GM19452 (cell line): Measurements from ENCODE around the gene LEP.
"Not testable (repeated sequence)": the region's sequence is repeated elsewhere in the genome, so short reads cannot be mapped to it uniquely, and the experiment has no call there.

Experiments
- ATAC-seq: cut with Tn5 transposase; IDR thresholded peaks from one replicate; pipeline ENCODE4 v1.9.1; 2021; ENCODE audit not compliant: unreplicated experiment

Gene LEP

DNA sequence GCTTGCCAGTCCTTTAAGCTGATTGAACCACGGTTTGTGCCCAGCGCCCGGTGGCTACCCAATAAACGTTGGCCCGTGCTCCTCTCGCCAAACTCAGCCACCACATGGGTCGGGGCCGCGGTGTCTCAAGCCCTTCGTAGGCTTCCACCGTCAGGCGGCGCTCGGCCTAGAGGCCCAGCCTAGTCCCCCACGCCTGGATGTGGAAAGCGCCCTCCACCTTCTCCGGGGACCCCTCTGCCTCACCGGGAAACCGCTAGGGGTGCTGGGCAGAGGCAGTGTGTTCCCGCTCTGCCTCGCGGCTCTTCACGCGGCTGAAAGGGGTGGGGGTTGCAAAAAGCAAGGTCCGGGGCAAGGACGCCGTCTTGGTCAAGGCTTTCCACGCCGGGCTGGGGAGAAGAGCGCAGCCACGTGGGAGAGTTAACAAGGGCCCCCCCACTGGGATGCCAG, 29.8 kb downstream of the LEP start:
- ATAC-seq = no peak

DNA sequence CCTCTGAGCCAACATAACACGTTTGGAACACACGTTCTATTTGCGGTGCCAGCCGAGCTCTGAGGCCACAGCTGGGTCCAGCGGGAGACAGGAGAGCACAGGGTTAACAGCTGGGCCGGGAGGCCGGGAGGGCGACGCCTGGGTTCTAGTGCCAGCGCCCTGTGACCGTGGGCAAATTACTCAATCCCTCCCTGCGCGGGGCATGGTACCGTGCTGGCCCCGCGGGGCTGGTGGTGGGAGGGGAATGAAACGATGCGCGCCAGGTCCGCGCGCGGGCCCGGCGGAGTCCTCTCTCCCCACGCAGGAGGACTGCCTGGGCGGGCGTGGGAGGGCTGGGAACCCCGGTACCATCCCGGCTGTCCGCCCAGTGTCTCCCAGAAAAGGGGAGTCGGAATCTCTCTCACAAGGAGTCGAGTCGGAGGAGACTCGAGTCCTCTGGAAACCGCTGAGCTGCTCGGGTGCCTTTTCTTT, 30.4 kb downstream of the LEP start:
- no peak for ATAC-seq

GRCh38 chr7:128271942-128272481, 30.9 kb downstream of the LEP start:
- ATAC-seq = no peak

DNA sequence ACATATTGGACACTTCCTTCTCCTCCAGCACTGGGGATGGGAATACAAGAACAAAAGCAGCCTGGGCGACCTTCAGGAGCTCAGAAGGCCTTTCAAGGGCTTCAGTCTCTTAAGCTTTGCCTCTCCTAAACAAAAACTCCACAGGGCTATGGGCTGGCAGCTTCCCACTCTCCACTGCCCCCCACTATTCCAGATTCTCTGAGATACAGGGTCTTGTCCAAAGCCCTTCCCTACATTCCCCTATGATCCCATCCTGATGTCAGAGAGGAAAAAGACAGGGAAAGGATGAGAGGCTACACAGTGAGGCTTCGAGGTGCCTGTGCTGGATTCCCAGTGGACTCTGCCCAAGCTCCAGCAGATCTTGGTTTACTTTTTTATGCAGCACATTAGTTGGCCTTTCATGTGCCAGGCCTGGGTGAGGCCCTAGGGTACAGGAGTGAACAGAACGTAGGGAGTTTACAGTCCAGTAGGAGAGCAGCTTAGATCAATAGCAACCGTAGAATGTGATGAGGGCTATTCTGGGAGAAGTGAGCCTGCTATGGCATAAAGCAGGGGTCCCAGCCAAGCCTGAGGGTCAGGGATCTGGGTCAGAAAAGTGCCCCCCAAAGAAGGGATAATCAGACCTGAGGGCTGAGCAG, 33.3 kb downstream of the LEP start:
- ATAC-seq = no peak

GRCh38 chr7:128274884-128275603, 34.0 kb downstream of the LEP start:
- ATAC-seq = no peak

DNA sequence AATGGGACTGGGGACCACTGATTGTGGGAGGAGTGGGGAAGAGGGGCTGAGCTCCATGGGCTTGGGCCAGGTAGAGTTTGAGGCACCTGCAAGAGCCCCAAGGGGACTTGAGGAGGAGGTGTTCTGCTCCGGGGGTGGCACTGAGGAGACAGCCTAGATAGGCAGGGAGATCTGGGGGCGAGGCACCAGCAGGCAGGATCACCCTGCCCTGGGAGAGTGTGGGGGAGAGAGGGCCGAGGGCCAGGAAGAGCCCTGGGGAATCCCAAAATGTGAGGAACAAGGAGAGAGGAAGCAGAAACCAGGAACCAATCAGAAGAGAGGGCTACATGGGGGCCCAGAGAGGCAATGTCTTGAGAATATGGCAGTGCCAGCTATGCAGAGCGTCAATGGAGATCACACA, 34.6 kb downstream of the LEP start:
- no peak for ATAC-seq

DNA sequence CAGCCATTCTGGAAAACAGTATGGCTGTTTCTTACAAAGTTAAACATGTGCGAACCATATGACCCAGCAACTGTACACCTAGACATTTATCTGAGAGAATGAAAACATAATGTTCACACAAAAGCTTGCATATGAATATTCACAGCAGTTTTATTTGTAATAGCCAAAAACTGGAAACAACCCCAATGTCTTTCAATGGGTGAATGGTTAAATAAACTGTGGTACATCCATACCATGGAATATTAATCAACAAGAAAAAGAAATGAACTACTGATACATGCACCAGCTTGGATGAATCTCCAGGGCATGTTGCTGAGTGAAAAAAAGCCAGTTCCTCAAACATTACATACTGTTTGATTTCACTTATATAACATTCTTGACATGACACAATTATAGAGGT, 37.3 kb downstream of the LEP start:
- no peak for ATAC-seq

DNA sequence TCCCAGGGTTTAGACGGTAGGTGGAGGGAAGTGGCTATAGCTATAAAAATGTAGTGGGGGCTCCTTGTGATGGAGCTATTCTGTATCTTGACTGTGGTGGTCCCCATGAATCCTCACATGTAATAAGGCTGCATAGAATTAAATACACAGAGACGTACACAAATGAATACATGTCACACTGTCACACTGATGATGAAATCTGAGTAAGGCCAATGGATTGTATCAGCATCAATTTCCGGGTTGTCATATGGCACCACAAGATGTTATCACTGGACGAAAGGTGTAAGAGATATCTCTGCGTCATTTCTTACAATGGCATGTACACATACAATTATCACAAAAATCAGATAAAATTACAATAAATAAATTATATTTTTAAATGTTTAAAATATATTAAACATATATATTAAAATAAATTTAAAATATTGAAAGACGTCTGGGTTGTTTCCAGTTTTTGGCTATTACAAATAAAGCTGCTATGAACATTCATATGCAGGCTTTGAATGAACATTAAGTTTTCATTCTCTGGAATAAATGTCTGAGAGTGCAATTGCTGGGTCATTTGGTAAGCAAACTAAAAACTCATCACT, 38.1 kb downstream of the LEP start:
- no peak for ATAC-seq

GRCh38 chr7:128280451-128280850, 39.4 kb downstream of the LEP start:
- ATAC-seq = not testable (repeated sequence)

DNA sequence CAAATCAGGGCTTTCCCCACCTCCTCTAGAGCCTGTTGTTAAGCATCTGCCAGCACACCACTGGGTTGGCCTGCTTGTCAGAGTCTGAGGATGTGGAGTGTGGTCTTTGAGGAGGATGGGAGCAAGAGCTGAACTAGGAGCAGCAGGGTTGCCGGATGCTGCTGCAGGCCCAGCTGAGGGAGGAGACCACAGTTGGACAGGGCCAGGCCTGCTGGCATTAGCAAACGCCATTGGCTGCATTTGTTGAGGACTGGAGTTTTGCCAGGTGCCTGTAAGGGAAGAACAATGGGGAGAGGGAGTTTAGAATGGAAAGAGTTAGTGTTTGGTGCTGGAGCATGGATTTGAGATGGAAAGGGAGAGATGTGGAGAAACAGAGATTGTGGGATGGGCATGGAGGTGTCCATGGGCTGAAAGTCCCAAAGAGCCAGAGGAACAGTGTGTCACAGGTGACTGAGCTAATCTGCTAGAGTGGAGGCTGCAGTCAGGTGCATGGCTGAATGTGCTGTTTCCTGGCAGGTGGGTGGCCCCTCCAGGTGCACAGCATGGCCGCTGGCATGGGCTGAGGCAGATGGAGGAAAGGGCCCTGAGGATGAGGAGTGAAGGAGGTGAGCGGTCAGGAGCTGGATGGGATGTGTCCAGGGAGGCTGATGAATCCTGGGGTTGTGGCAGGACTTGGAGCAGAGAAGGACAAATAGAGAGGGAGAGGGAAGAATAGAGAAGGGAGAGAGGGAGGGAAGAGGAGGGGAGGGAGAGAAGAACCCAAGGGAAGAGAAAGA, 40.7 kb downstream of the LEP start:
- ATAC-seq = no peak

- ATAC-seq = no peak
Measured at GRCh38 chr7:128284102-128284501, 43.0 kb downstream of the LEP start.

DNA sequence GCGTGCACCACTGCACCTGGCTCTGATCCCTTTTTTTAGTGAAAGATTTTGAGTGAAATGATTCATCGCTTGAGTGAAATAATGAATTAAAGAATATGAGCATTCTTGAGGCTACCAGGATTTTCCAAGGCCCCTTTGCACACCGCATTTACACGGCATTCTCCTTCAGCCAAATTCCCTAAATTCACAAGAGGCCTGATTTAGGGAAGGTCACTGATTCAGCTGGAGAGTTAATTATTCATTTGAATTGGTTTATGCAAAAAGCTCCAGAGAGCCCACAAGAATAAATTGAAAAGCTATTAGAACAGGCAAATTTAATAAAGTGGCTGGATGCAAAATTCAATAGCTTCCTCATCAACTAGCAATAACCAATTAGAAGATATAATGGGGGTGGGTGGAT, 46.5 kb downstream of the LEP start:
- no peak for ATAC-seq

GRCh38 chr7:128298004-128298403, 56.9 kb downstream of the LEP start:
- ATAC-seq = not testable (repeated sequence)

DNA sequence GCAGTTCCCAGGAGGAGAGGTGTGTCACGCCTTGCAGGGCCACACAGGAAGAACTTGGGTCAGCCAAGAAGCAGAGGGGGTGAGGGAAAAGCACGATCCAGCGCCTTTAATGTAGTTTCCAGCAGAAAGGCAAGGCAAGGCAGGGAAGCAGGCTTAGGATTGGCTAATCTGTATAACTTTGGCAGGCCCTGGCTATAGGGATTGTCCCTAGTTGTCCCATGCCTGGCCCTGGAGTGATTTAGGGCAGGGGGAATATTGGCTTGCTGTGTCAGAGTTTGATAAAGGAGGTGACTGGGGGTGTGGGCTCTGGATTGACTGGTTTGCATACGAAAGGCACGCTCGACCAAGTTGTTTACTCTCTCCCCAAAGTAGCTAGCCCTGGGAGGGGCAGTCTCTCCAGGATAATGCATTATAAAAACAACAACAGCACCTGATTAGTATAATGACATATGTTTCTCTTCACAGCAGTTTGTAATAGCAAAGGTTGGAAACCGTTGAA, 58.1 kb downstream of the LEP start:
- no peak for ATAC-seq

- ATAC-seq = no peak
Measured at GRCh38 chr7:128302139-128302538, 61.1 kb downstream of the LEP start.

- ATAC-seq = no peak
Measured at GRCh38 chr7:128303133-128303532, 62.1 kb downstream of the LEP start.

GRCh38 chr7:128303643-128304042, 62.6 kb downstream of the LEP start:
- ATAC-seq = no peak

- no peak for ATAC-seq
Measured at GRCh38 chr7:128304212-128304611, 63.1 kb downstream of the LEP start.

DNA sequence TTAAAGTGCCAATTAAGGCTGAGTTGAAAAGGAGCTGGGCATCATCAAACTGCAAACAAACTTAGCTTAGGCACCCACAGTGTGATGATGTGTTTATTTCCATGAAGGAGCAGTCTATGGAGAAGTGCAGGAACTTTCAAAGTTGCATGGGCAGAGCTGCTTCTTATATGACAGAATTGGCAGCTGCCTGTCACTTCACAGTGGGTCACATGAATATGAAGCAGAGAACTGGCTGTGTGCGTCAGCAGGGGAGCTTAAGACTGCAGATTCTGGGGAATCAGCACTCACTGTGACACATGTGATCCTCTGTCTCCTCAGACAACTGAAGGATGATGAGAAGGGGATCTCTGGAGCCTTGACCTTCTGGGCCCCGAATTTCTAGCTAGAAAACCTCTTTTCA, 66.0 kb downstream of the LEP start:
- no peak for ATAC-seq
